ENCODE measurements around the gene NHEJ1.

DNA sequence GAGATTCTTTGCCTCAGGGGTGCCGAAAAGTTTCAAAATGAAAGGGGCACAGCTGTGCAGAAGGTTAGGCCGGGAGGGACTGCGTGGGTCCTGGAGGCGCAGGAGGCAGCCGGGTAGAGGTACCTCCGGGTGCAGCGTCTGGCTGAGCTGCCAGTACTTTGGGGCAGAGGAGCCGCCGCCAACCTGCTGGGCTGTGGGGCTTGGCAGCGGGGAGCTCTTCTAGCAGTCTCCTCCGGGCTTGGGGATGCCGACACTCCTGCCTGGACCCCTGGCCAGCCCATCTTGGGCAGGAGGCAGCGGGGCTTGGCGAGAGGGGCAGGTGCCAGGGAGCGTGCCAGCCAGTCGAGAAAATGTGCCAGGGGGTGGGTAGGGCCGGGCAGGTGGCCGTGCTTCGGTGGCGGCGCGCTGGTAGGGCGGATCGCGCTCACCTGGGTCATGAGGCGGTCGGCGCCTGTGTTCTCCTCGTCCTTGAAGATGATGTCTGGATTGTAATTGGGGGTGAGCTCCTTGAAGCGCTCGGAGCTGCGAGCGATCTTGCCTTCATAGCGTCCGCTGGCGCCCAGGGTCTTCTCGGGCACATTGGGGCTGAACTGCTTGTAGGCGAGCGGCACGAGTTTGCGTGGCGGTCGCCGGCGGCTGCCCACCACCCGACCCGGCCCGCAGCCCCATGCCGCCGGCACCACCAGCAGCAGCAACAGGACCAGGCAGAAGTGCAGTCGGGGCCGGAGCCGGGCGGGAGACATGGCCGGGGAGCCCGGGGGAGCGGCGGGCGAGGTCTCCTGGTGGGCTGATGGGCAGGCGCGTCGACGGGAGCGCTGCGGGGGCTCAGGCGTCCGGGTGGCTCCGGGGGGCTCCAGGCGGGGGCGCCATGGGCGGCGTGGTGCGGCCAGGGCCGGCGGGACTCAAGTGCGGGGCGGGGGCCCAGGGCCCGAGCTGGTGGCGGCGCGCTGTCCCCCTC lies 100.6 kb downstream of the NHEJ1 start:
- TF ChIP-seq POLR2AphosphoS5 (IDR thresholded peaks at IDR 0.05; ENCODE audit: low read depth, low read length) (no peak), POLR2A (IDR thresholded peaks at IDR 0.05; ENCODE audit: low read depth, low read length) (no peak)
